MM.1S (cell line): Measurements from ENCODE around the gene IQCM.

Source experiments
- CTCF ChIP-seq: fragments of 300-600 bp; sonication (generic); IDR thresholded peaks from 2 replicates; pipeline ENCODE4 v1.5.1; 2016; ENCODE audit warnings: antibody characterized with exemption, low read length, mixed read lengths
- EZH2 ChIP-seq: fragments of 300-600 bp; sonication (generic); optimal IDR thresholded peaks from 2 replicates; pipeline ENCODE3; 2017; ENCODE audit warnings: low read depth, mild to moderate bottlenecking, antibody characterized with exemption, low read length, mixed read lengths

DNA sequence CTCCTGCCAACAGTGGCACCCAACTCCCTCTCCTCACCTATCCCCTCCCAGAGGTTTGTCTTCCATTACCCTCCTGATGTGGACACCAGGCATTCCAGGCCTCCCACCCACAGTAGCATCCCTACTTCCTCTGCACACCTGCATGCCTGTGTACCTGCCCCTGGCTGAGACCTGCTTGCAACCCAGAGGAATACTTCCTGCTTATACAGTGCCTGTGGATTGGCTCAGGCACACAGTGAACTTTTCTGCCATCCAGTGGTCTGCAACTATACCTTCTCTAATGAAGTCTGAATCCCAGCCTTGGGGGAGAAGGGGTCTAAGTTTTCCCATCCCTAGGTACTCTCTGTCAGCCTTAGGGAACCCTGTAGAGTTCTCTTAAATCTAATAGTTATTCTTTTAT lies 169.9 kb downstream of the IQCM start:
- TF ChIP-seq EZH2 (no peak), CTCF (no peak)
